Measurements from ENCODE around the gene SH3PXD2B. TPM values are rescaled to one million over a fixed set of nuclear protein-coding genes. Genes with fewer than 3 reads are reported as not detected.

The SH3PXD2B gene
- total RNA-seq, 2 donors from 2014 or later, result 10.0 to 15.3 TPM

DNA sequence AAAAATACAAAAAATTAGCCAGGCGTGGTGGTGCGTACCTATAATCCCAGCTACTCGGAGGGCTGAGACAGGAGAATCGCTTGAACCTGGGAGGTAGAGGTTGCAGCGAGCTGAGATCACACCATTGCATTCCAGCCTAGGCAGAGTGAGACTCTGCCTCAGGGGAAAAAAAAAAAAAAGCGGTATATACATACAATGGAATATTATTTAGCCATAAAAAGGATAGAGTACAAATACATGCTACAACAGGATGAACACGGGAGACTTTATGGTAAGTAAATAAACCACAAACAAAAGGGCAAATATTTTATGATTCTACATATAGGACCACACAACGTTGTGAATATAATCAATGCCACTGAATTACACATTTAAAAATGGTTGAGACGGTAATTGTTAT, 176.0 kb downstream of the SH3PXD2B start:
- ATAC-seq (no peak), DNase-seq (no peak)
- intact Hi-C loops (cut with DNase I), result no loop called here

DNA sequence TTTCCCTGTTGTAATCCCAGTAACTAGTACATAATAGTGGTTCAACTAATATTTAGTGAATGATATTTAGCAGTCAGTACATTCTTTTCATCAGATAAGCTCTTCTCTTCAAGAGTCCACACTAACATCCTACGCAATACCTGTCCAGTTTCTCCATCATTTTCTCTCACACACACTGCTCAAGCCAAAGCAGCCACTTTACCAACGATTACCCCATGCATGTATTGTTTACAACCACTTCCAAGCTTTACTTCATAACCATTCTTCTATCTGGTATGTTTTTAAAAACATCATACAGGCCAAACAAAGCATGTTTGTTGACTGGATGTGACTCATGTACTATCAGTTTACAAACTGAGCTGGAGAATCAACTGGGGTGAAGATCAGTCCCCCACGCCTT, 178.1 kb downstream of the SH3PXD2B start:
- intact Hi-C loops (cut with DNase I), result no loop called here
- DNase-seq, result no peak
- ATAC-seq, result no peak

Other genes starting within 250 kb of the SH3PXD2B start
- 10 to 100 TPM in 1 of 2 donors, 1 to 10 TPM in 1; 9.7 to 10.9 TPM for gene UBTD2, start 170.8 kb downstream of the SH3PXD2B start, total RNA-seq
- 10 to 100 TPM; 20.6 to 33.6 TPM for gene NEURL1B, start 186.7 kb upstream of the SH3PXD2B start, total RNA-seq

Data from left cardiac atrium (tissue), 4 donors.